Activated T-cell treated with anti-CD3 and anti-CD28 coated beads for 48 hours (primary cell): ENCODE data around the gene TPK1.
"Not testable (repeated sequence)": the region's sequence is repeated elsewhere in the genome, so short reads cannot be mapped to it uniquely, and the experiment has no call there.

ENCODE experiments used
- DNase-seq: peaks from one replicate; pipeline ENCODE4 v3.0.0-alpha.2; 2020; ENCODE audit warnings: low read depth

TPK1 gene

GRCh38 chr7:144822223-144822622 is 13.6 kb downstream of the TPK1 start:
- no peak for DNase-seq

DNA sequence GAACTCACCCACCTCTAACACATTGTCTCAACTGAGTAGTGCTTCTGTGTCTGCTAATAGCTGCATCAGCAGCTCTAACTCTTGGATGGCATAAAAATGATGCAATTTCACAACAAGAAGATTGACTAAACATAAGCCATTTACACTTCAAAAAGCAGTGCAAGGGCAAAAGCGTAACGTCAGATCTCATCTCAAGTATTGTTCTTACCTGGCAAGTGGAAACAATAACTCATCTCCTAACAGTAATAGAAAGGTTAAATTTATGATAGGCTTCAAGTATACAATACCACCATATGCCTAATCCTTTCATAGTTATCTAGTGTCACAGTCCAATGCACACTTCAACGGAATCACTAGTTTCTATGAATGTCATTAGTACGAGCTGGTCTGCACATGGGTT is 14.8 kb downstream of the TPK1 start:
- no peak for DNase-seq

GRCh38 chr7:144820552-144820951 is 15.3 kb downstream of the TPK1 start:
- DNase-seq = no peak

GRCh38 chr7:144819566-144819965 is 16.3 kb downstream of the TPK1 start:
- DNase-seq = no peak

- DNase-seq = no peak
Measured at GRCh38 chr7:144818511-144818910, 17.3 kb downstream of the TPK1 start.

GRCh38 chr7:144817001-144817400 is 18.9 kb downstream of the TPK1 start:
- DNase-seq = no peak

DNA sequence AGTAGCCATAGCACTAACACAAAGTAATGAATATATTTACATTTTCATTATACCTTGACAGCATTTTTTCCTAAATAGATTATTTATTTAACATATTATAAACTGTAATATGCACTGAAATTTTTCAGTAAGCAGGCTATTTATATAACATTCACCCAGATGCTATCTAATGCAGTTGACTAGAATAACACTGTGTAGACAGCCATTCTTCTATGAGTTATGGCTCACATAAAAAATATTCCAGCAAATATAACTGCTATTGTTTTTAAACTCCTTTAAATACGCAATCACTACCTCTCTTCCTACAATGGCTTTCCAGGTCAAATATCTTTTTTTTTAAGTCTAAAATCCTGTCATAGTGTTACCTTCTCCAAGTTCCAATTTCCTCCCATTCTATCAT is 21.6 kb downstream of the TPK1 start:
- no peak for DNase-seq

GRCh38 chr7:144812379-144813283 is 23.2 kb downstream of the TPK1 start:
- no peak for DNase-seq

GRCh38 chr7:144805627-144806239 is 30.1 kb downstream of the TPK1 start:
- no peak for DNase-seq

- not testable (repeated sequence) for DNase-seq
Measured at GRCh38 chr7:144800678-144801436, 35.0 kb downstream of the TPK1 start.

DNA sequence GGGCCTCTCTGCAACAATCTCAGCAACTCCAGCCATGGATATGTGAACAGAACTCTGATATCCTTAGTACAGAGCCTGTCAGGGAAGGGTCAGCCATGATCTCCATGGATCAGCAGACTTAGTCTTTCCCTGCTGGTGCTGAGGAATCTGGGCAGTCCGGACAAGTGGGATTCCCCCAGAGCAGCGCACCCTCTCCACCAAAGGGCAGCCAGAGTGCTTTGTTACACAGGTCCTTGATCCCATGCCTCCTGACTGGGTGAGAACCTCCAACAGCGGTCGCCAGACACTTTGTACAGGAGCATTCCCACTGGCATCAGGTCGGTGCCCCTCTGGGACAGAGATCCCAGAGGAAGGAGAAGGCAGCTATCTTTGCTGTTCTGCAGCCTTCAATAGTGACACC is 38.9 kb downstream of the TPK1 start:
- no peak for DNase-seq

GRCh38 chr7:144792050-144792449 is 43.8 kb downstream of the TPK1 start:
- no peak for DNase-seq

DNA sequence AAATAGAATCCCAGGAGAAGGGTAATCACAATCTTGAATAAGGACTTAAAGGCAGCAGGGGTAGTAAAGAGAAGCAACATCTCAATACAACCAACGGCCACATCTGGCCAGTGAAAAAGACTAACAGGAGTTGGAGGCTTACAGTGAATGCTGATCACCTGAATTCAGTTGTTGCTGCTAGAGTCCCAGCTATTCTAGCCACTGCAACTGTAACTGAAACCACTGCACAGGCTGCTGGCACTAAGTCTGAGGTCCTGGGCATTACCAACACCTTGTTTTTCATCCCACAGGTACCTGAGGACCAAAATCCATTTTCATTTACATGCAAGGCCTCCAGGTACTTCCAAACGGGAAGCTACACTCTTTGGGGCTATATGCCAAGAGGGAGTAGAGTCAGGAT is 44.4 kb downstream of the TPK1 start:
- DNase-seq = no peak

- no peak for DNase-seq
Measured at GRCh38 chr7:144787127-144787526, 48.7 kb downstream of the TPK1 start.

GRCh38 chr7:144786522-144786921 is 49.3 kb downstream of the TPK1 start:
- no peak for DNase-seq

DNA sequence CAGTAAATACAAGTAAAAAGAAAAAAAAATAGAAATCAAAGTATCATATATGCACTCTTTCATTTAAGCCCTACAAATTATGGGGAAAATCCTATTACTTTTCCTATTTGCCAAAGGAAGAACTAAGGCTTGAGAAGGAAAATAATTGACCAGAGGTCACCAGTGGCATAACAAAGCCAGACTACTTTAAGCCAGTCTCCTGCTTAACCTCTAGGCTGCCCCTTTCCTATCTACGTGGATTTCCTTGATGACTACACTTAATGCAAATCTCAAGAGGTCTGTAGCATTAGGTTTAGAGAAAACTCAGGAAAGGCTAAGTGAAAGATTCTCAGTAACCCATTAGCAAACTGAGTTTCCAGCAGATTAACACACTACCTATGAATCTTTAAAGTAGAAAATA is 49.8 kb downstream of the TPK1 start:
- no peak for DNase-seq

DNA sequence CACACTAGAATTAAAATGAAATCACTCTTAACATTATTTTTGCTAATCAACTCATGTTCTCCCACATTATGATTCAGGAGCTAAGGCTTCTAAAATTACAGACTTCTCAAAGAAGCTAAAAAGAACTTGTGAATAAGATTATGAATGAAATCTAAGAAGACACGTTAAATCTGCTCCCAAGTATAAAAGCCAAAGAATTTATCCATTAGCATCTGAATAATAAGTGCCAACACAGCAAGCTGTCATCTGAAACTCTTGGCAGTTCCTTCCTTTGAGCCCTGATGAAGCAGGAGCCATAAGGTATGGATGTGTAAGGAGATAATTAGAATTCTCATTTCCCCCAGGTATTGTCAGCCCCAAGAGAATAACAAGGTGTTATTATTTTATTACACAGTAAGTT is 50.3 kb downstream of the TPK1 start:
- DNase-seq = no peak

DNA sequence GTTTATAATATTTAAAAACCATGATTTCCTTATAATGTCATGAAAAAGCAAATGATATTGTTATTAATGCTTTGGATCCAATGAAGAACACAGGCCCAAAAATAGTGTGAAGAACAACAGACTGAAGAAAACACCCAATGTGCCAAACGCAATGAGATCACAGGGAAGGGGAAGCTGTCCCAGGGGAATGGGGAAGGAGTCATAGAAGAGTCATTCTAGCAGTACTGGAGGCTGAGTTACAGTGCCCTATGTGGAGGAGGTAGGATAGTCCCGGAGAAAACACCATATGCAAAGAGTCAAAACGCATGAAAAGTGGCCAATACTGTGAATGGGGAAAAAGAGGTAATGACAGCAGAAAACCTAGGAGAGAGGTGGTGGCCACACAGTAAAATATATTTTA is 50.9 kb downstream of the TPK1 start:
- no peak for DNase-seq

DNA sequence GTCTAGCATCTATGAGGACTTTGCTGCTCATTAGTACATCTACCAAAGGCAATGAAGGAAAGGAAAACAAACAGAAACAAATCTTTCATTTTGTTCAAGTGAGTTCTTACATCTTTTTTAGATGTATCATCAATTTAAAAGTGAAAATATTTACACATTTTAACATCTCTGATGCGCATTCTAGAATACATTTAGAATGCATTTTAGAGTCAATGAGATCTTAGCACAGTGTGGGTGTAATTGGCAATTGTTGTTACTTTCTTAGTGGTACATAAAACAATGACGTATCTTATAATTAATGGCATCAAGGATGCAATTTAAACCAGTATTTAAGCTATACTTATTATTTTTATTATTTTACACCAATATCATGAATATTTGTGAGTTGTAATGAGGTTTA is 51.4 kb downstream of the TPK1 start:
- no peak for DNase-seq

- no peak for DNase-seq
Measured at GRCh38 chr7:144782883-144783282, 53.0 kb downstream of the TPK1 start.

GRCh38 chr7:144780071-144780608 is 55.7 kb downstream of the TPK1 start:
- no peak for DNase-seq

- DNase-seq = not testable (repeated sequence)
Measured at GRCh38 chr7:144777889-144778288, 58.0 kb downstream of the TPK1 start.
